HCT116 (cell line): ENCODE results near the gene SPTBN1. TPM values are rescaled to one million over a fixed set of nuclear protein-coding genes. Genes with fewer than 3 reads are reported as not detected.

Experiments
- ATAC-seq: fragments of 200-7000 bp; cut with Tn5 transposase; 2 replicates; pipeline ENCODE4 v1.9.1; 2020; ENCODE audit warnings: mild to moderate bottlenecking, moderate library complexity
- BruUV-seq: library from RNA; stranded (reverse); fragments of 400-500 nt; replicated peaks from 2 replicates; lab custom pipeline; 2021; lab: Mats Ljungman, UMichigan
- CTCF ChIA-PET: fragments of 300-600 bp; sonication (Branson Sonifier 250); formaldehyde crosslinking; loops from one replicate; lab custom pipeline; 2021; ENCODE audit warnings: antibody characterized with exemption; lab: Charles Lee
- POLR2A ChIA-PET: fragments of 300-600, 350-600 bp; sonication (Branson Sonifier 250); formaldehyde crosslinking; loops from one replicate; lab custom pipeline; 2021; ENCODE audit warnings: antibody characterized with exemption; lab: Charles Lee
- RAD21 ChIA-PET, 2 experiments: fragments of 300-600 bp; sonication (Branson Sonifier 250); formaldehyde crosslinking; loops; one replicate each; lab custom pipeline; 2023; ENCODE audit warnings: low total read pairs in 2 of 2; ENCODE audit not compliant: uncharacterized antibody in 2 of 2, unreplicated experiment in 2 of 2, low non-redundant PET in 1 of 2; lab: Charles Lee
- DNase-seq: peaks from one replicate; pipeline ENCODE4 v3.0.0-alpha.2; 2010; ENCODE audit warnings: low read depth, low spot score
- H2AFZ ChIP-seq: fragments of 200-600 bp; shearing (Covaris generic), sonication (generic); 2 replicates; pipeline ENCODE4 v1.6.1; 2017; ENCODE audit warnings: low read depth, mixed run types, mixed read lengths, antibody characterized with exemption, low read length; ENCODE audit not compliant: poor library complexity, severe bottlenecking
- H3K27ac ChIP-seq: 2 replicates; pipeline ENCODE4 v1.5.1; 2012; ENCODE audit warnings: low read depth, low read length
- H3K27me3 ChIP-seq: fragments of 200-600 bp; sonication (generic); 2 replicates; pipeline ENCODE4 v1.6.1; 2016; ENCODE audit warnings: mixed run types, low read length, mixed read lengths; ENCODE audit not compliant: insufficient read depth
- H3K36me3 ChIP-seq, 2 experiments: fragments of 200-500 bp in 1 of 2; fragments of 200-600 bp in 1 of 2; sonication (Bioruptor generic) in 1 of 2; sonication (generic) in 1 of 2; 2 replicates each; pipeline versions ENCODE4 v1.5.1 to v1.6.1; 2014 to 2016; ENCODE audit warnings: low read length in 2 of 2, inconsistent platforms in 1 of 2, mixed read lengths in 1 of 2, mixed run types in 1 of 2; ENCODE audit not compliant: insufficient read depth in 2 of 2, control insufficient read depth in 1 of 2
- H3K4me1 ChIP-seq, 2 experiments: fragments of 200-600 bp in 1 of 2; sonication (generic) in 1 of 2; 2 replicates each; pipeline versions ENCODE4 v1.5.1 to v1.6.1; 2012 to 2017; ENCODE audit warnings: low read length in 2 of 2, inconsistent platforms in 1 of 2, mild to moderate bottlenecking in 1 of 2, mixed read lengths in 1 of 2, mixed run types in 1 of 2, moderate library complexity in 1 of 2; ENCODE audit not compliant: insufficient read depth in 2 of 2, control insufficient read depth in 1 of 2
- H3K4me2 ChIP-seq: fragments of 200-600 bp; sonication (generic); 2 replicates; pipeline ENCODE4 v1.6.1; 2017; ENCODE audit warnings: mixed run types, low read length, mixed read lengths
- H3K4me3 ChIP-seq, 2 experiments: fragments of 200-600 bp in 1 of 2; sonication (generic) in 1 of 2; replicated peaks in 1 of 2; 2 replicates each; pipeline ENCODE4 v1.5.1; 2011 to 2016; ENCODE audit warnings: low read length in 2 of 2, control low read depth in 1 of 2, low read depth in 1 of 2, mild to moderate bottlenecking in 1 of 2, mixed read lengths in 1 of 2, mixed run types in 1 of 2
- H3K79me2 ChIP-seq: fragments of 200-600 bp; sonication (generic); 2 replicates; pipeline ENCODE4 v1.6.1; 2017; ENCODE audit warnings: mild to moderate bottlenecking, mixed run types, low read length, moderate library complexity, mixed read lengths; ENCODE audit not compliant: insufficient read depth
- H3K9ac ChIP-seq: fragments of 200-600 bp; sonication (generic); 2 replicates; pipeline ENCODE4 v1.6.1; 2016; ENCODE audit warnings: low read length, mixed read lengths
- H3K9me2 ChIP-seq: fragments of 200-600 bp; sonication (generic), shearing (Covaris generic); 2 replicates; pipeline ENCODE4 v1.6.1; 2017; ENCODE audit warnings: mixed run types, mild to moderate bottlenecking, moderate library complexity; ENCODE audit not compliant: insufficient read depth
- H3K9me3 ChIP-seq, 2 experiments: fragments of 200-500 bp in 1 of 2; fragments of 200-600 bp in 1 of 2; sonication (Bioruptor generic) in 1 of 2; sonication (generic) in 1 of 2; 2 replicates each; pipeline ENCODE4 v1.6.1; 2014 to 2017; ENCODE audit warnings: low read length in 2 of 2, mixed read lengths in 2 of 2, inconsistent platforms in 1 of 2, low read depth in 1 of 2, mild to moderate bottlenecking in 1 of 2, mixed run types in 1 of 2, moderate library complexity in 1 of 2; ENCODE audit not compliant: control insufficient read depth in 1 of 2, insufficient read depth in 1 of 2
- H4K20me1 ChIP-seq: fragments of 200-600 bp; sonication (generic), shearing (Covaris generic); 2 replicates; pipeline ENCODE4 v1.6.1; 2017; ENCODE audit warnings: mixed run types, mild to moderate bottlenecking, moderate library complexity; ENCODE audit not compliant: insufficient read depth
- CEBPB ChIP-seq: IDR thresholded peaks from 2 replicates; pipeline ENCODE4 v1.6.1; 2012; ENCODE audit warnings: low read depth
- EGR1 ChIP-seq: IDR thresholded peaks from 2 replicates; pipeline ENCODE4 v1.6.1; 2012; ENCODE audit warnings: low read depth
- ELF1 ChIP-seq: IDR thresholded peaks from 2 replicates; pipeline ENCODE4 v1.6.1; 2012; ENCODE audit warnings: low read depth, borderline replicate concordance
- EZH2 ChIP-seq: fragments of 200-600 bp; sonication (generic); IDR thresholded peaks from 2 replicates; pipeline ENCODE4 v1.6.1; 2017; ENCODE audit warnings: antibody characterized with exemption, mixed run types
- EZH2phosphoT487 ChIP-seq: fragments of 200-600 bp; IDR thresholded peaks from 2 replicates; pipeline ENCODE4 v1.6.1; 2018; ENCODE audit warnings: antibody characterized with exemption, borderline replicate concordance
- FOSL1 ChIP-seq: IDR thresholded peaks from 2 replicates; pipeline ENCODE4 v1.6.1; 2012; ENCODE audit warnings: low read depth
- JUND ChIP-seq: IDR thresholded peaks from 2 replicates; pipeline ENCODE4 v1.6.1; 2012
- POLR2A ChIP-seq: IDR thresholded peaks from 2 replicates; pipeline ENCODE4 v1.7.0; 2011; ENCODE audit warnings: borderline replicate concordance; ENCODE audit not compliant: insufficient read depth, insufficient read length; ENCODE audit errors: extremely low read depth
- POLR2AphosphoS5 ChIP-seq: IDR thresholded peaks from 2 replicates; pipeline ENCODE4 v1.6.1; 2011; ENCODE audit warnings: mild to moderate bottlenecking, low read depth, low read length, moderate library complexity
- RAD21 ChIP-seq: IDR thresholded peaks from 2 replicates; pipeline ENCODE4 v1.6.1; 2012; ENCODE audit warnings: low read depth, mild to moderate bottlenecking
- SIN3A ChIP-seq: IDR thresholded peaks from 2 replicates; pipeline ENCODE4 v1.6.1; 2012; ENCODE audit warnings: low read depth
- SP1 ChIP-seq: IDR thresholded peaks from 2 replicates; pipeline ENCODE4 v1.6.1; 2012; ENCODE audit warnings: low read depth
- SRF ChIP-seq: IDR thresholded peaks from 2 replicates; pipeline ENCODE4 v1.6.1; 2012; ENCODE audit warnings: low read depth
- TCF7L2 ChIP-seq: IDR thresholded peaks from 2 replicates; pipeline ENCODE4 v1.7.0; 2011; ENCODE audit warnings: borderline replicate concordance, inconsistent platforms; ENCODE audit not compliant: insufficient read depth, insufficient read length; ENCODE audit errors: extremely low read depth
- YY1 ChIP-seq: IDR thresholded peaks from 2 replicates; pipeline ENCODE4 v1.6.1; 2011; ENCODE audit warnings: low read length, low read depth, moderate library complexity, mild to moderate bottlenecking; ENCODE audit not compliant: insufficient replicate concordance; ENCODE audit errors: extremely low read depth
- ZFX ChIP-seq: fragments of 450-650 bp; IDR thresholded peaks from 2 replicates; pipeline ENCODE4 v1.6.1; 2017
- ZNF274 ChIP-seq: fragments of 200-500 bp; sonication (Bioruptor generic); IDR thresholded peaks from 2 replicates; pipeline ENCODE4 v1.6.1; 2014; ENCODE audit warnings: mild to moderate bottlenecking, low read depth, low read length, inconsistent platforms
- intact Hi-C: fragments of 100-400 bp; cut with micrococcal nuclease; formaldehyde crosslinking; loops from 2 replicates; pipeline ENCODE4 v1.10.0; 2022
- total RNA-seq: library from RNA; stranded (reverse); gene quantifications from one replicate; pipeline ENCODE4 v1.2.1, GENCODE V29; 2021; ENCODE audit not compliant: unreplicated experiment
- TF ChIP-seq, protein P1 (sequence below): IDR thresholded peaks from 2 replicates; pipeline ENCODE4 v1.6.1; 2012
- TF ChIP-seq, protein P2 (sequence below): IDR thresholded peaks from 2 replicates; pipeline ENCODE4 v1.6.1; 2012

Gene SPTBN1
- total RNA-seq, 1 experiment from 2014 or later, result 84.4 TPM

DNA sequence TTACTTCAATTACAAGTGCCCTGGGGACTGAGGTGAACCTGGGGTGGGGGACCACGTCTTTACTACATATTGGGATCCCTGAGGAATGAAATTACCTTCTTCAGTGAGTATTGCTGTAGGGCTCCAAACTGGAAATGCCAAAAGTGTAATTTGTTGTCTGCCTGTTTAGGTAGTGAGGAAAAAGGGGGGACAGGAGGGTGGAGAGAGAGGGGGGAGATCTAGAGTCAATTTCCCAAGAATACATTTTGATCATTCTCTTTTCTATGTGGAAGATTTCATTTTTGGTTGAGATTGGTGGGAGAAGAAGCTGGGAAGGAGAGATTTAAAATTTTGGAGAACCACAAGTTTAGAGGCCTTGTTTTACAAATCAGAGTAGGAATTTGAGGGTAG is 101.1 kb downstream of the SPTBN1 start:
- BruUV-seq, result no TSS peak
- no peaks in the 10 kb centered on the region for H4K20me1 ChIP-seq
- H3K4me1 ChIP-seq, result peaks cover 14 to 26% of the 10 kb centered on the region in 2 experiments
- H3K9me3 ChIP-seq, result no peaks in the 10 kb centered on the region
- POLR2A ChIA-PET, result interaction anchor here (1.5 kb wide), 1 partner anchor 9 kb away, joined by 3 read pairs; no protein-coding TSS in a partner anchor
- peak overlapping the region; percentile 91 for H3K27ac ChIP-seq
- H3K27me3 ChIP-seq, result no peaks in the 10 kb centered on the region
- no peaks in the 10 kb centered on the region for H3K9me2 ChIP-seq
- peak overlapping the region; percentile 88 for H3K9ac ChIP-seq
- CTCF ChIA-PET, result no interaction called here
- peak overlapping the region; percentile 88 for H3K4me2 ChIP-seq
- TF ChIP-seq POLR2AphosphoS5, result no peak
- TF ChIP-seq EZH2phosphoT487, result no peak
- no peak for TF ChIP-seq SIN3A
- no peak for TF ChIP-seq ZFX
- no peak for TF ChIP-seq POLR2A
- TF ChIP-seq SRF, result no peak
- no peak for TF ChIP-seq CEBPB
- TF ChIP-seq, protein P1, sequence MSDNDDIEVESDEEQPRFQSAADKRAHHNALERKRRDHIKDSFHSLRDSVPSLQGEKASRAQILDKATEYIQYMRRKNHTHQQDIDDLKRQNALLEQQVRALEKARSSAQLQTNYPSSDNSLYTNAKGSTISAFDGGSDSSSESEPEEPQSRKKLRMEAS, result no peak
- no peak for TF ChIP-seq TCF7L2
- peak overlapping the region; percentile 5 for H2AFZ ChIP-seq
- H3K4me3 ChIP-seq, result peak overlapping the region; percentile 77 to 94
- RAD21 ChIA-PET, result no interaction called here
- H3K79me2 ChIP-seq, result peaks cover 42% of the 10 kb centered on the region
- ATAC-seq (no peak), DNase-seq (no peak)
- intact Hi-C loops, result no loop called here
- H3K36me3 ChIP-seq, result no peaks in the 10 kb centered on the region

DNA sequence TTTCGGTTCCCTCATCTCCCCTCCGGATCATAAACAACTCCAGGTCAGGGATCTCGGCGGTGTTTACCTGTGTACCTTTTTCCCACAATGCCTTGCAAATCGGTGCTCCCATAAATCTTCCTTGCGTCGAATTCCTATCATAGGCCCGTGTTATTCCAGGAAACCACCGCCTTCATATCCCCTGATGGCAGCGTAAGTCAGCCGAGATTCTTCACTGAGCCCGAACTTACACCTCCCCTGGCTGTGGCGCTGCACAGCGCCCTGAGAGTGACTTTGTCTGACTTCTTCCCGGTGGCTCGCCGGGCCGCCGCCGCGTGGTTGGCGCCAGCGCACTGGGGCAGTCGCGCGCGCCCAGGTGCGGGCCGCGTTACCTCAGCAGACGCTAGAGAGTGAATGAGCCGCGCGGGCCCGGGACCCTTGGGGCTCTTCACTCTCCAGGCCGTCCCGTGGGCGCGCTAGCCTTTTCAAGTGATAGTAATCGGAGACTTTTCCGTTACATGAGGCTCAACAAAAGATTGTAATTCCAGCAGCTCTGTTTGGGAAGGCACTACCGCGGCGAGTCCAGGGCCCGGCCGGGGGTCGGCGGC is 101.6 kb downstream of the SPTBN1 start:
- CTCF ChIA-PET, result interaction anchor here (0.9 kb wide), 1 partner anchor 451 kb away, joined by 3 read pairs; no protein-coding TSS in a partner anchor
- H3K36me3 ChIP-seq, result no peaks in the 10 kb centered on the region
- H3K27me3 ChIP-seq, result no peaks in the 10 kb centered on the region
- no peaks in the 10 kb centered on the region for H4K20me1 ChIP-seq
- intact Hi-C loops, result no loop called here
- H3K4me2 ChIP-seq, result peak overlapping the region; percentile 88
- peaks cover 14 to 26% of the 10 kb centered on the region in 2 experiments for H3K4me1 ChIP-seq
- peak overlapping the region; percentile 5 for H2AFZ ChIP-seq
- H3K27ac ChIP-seq, result peak overlapping the region; percentile 91
- H3K79me2 ChIP-seq, result peaks cover 47% of the 10 kb centered on the region
- no peaks in the 10 kb centered on the region for H3K9me3 ChIP-seq
- no peaks in the 10 kb centered on the region for H3K9me2 ChIP-seq
- H3K9ac ChIP-seq, result peak overlapping the region; percentile 88
- BruUV-seq, result no TSS peak
- DNase-seq (peak; percentile 81), ATAC-seq (peak; percentile 76)
- POLR2A ChIA-PET, result interaction anchor here (0.9 kb wide), 1 partner anchor 191 kb away, joined by 3 read pairs; no protein-coding TSS in a partner anchor
- H3K4me3 ChIP-seq, result peak overlapping the region; percentile 77 to 94
- RAD21 ChIA-PET, result no interaction called here
- no peak for TF ChIP-seq EZH2
- TF ChIP-seq EZH2phosphoT487, result no peak
- TF ChIP-seq, protein P2, sequence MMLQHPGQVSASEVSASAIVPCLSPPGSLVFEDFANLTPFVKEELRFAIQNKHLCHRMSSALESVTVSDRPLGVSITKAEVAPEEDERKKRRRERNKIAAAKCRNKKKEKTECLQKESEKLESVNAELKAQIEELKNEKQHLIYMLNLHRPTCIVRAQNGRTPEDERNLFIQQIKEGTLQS, result no peak
- no peak for TF ChIP-seq EGR1
- TF ChIP-seq RAD21, result no peak
- TF ChIP-seq ZNF274, result no peak
- TF ChIP-seq TCF7L2, result no peak
- TF ChIP-seq POLR2A, result peak; percentile 55
- TF ChIP-seq SRF, result no peak
- peak; percentile 76; the same call in 1 of the 2 replicates for TF ChIP-seq SIN3A
- TF ChIP-seq CEBPB, result no peak
- no peak for TF ChIP-seq JUND
- TF ChIP-seq, protein P1, result peak; percentile 89
- no peak for TF ChIP-seq ELF1
- TF ChIP-seq SP1, result no peak
- peak; percentile 46 for TF ChIP-seq YY1
- no peak; the same call in 1 of the 2 replicates for TF ChIP-seq FOSL1
- peak; percentile 87 for TF ChIP-seq POLR2AphosphoS5
